IMR-90 (cell line): ENCODE measurements around the gene MRPL3. TPM values are rescaled to one million over a fixed set of nuclear protein-coding genes. Genes with fewer than 3 reads are reported as not detected.

Experiments used
- ATAC-seq: fragments of 200-7000 bp; cut with Tn5 transposase; 2 replicates; pipeline ENCODE4 v1.9.1; 2020; ENCODE audit warnings: low read depth, mild to moderate bottlenecking, moderate library complexity
- BruUV-seq: library from RNA; stranded (reverse); fragments of 400-500 nt; replicated peaks from 2 replicates; lab custom pipeline; 2021; lab: Mats Ljungman, UMichigan
- CTCF ChIA-PET: fragments of 300-600 bp; formaldehyde crosslinking; extraction: SDS; loops from one replicate; lab custom pipeline; 2021; ENCODE audit warnings: antibody characterized with exemption; lab: Yijun Ruan, JAX
- POLR2A ChIA-PET: fragments of 300-600 bp; sonication (Branson Sonifier 250); formaldehyde crosslinking; loops from one replicate; lab custom pipeline; 2022; ENCODE audit warnings: antibody characterized with exemption; ENCODE audit not compliant: unreplicated experiment; lab: Charles Lee
- DNase-seq: peaks from one replicate; pipeline ENCODE4 v3.0.0; 2013
- H2AFZ ChIP-seq: replicated peaks from 2 replicates; pipeline ENCODE3; 2013; ENCODE audit warnings: low read length, mild to moderate bottlenecking; ENCODE audit not compliant: poor library complexity
- H2AK5ac ChIP-seq: 2 replicates; pipeline ENCODE4 v1.6.1; 2013; ENCODE audit warnings: low read depth, low read length, inconsistent platforms
- H2AK9ac ChIP-seq: replicated peaks from 2 replicates; pipeline ENCODE3; 2013; ENCODE audit warnings: mild to moderate bottlenecking, low read depth, low read length, moderate library complexity; ENCODE audit not compliant: poor library complexity
- H2BK120ac ChIP-seq: 2 replicates; pipeline ENCODE4 v1.6.1; 2013; ENCODE audit warnings: low read depth, low read length, inconsistent platforms
- H2BK15ac ChIP-seq: 3 replicates; pipeline ENCODE4 v1.6.1; 2013; ENCODE audit warnings: low read depth, low read length, inconsistent platforms
- H2BK20ac ChIP-seq: 2 replicates; pipeline ENCODE4 v1.6.1; 2013; ENCODE audit warnings: low read depth, mild to moderate bottlenecking, inconsistent platforms, low read length, moderate library complexity
- H2BK5ac ChIP-seq: 2 replicates; pipeline ENCODE4 v1.6.1; 2013; ENCODE audit warnings: mild to moderate bottlenecking, low read depth, low read length, inconsistent platforms; ENCODE audit not compliant: poor library complexity, severe bottlenecking
- H3K14ac ChIP-seq: replicated peaks from 2 replicates; pipeline ENCODE4 v1.6.1; 2013; ENCODE audit warnings: low read depth, low read length, inconsistent platforms
- H3K18ac ChIP-seq: 2 replicates; pipeline ENCODE4 v1.6.1; 2013; ENCODE audit warnings: low read depth, low read length, control low read depth
- H3K23ac ChIP-seq: 2 replicates; pipeline ENCODE4 v1.6.1; 2013; ENCODE audit warnings: low read depth, low read length, inconsistent platforms
- H3K27ac ChIP-seq: 2 replicates; pipeline ENCODE4 v1.5.1; 2013; ENCODE audit warnings: mild to moderate bottlenecking, control low read depth, low read length; ENCODE audit not compliant: insufficient read depth
- H3K27me3 ChIP-seq: 2 replicates; pipeline ENCODE4 v1.6.1; 2013; ENCODE audit warnings: low read length; ENCODE audit not compliant: control insufficient read depth, insufficient read depth
- H3K36me3 ChIP-seq: 2 replicates; pipeline ENCODE4 v1.6.1; 2013; ENCODE audit warnings: low read length, mixed read lengths; ENCODE audit not compliant: control insufficient read depth, insufficient read depth
- H3K4ac ChIP-seq: 2 replicates; pipeline ENCODE4 v1.6.1; 2013; ENCODE audit warnings: low read depth, low read length, inconsistent platforms
- H3K4me1 ChIP-seq: 2 replicates; pipeline ENCODE4 v1.6.1; 2013; ENCODE audit warnings: low read length, mixed read lengths; ENCODE audit not compliant: control insufficient read depth, insufficient read depth
- H3K4me2 ChIP-seq: 2 replicates; pipeline ENCODE4 v1.6.1; 2013; ENCODE audit warnings: low read depth, mild to moderate bottlenecking, control low read depth, low read length, moderate library complexity
- H3K4me3 ChIP-seq: 2 replicates; pipeline ENCODE4 v1.5.1; 2013; ENCODE audit warnings: low read depth, mild to moderate bottlenecking, control low read depth, low read length, moderate library complexity; ENCODE audit not compliant: insufficient read depth
- H3K56ac ChIP-seq: 2 replicates; pipeline ENCODE4 v1.6.1; 2013; ENCODE audit warnings: low read length, inconsistent platforms; ENCODE audit not compliant: insufficient read depth; ENCODE audit errors: extremely low read depth
- H3K79me1 ChIP-seq, 2 experiments: 2 replicates each; pipeline ENCODE4 v1.6.1; 2013; ENCODE audit warnings: low read length in 2 of 2, inconsistent platforms in 1 of 2, low read depth in 1 of 2
- H3K9ac ChIP-seq: 2 replicates; pipeline ENCODE4 v1.6.1; 2013; ENCODE audit warnings: low read depth, low read length, control low read depth
- H3K9me1 ChIP-seq: 2 replicates; pipeline ENCODE4 v1.6.1; 2013; ENCODE audit warnings: low read length, inconsistent platforms; ENCODE audit not compliant: insufficient read depth
- H3K9me3 ChIP-seq: 2 replicates; pipeline ENCODE4 v1.6.1; 2013; ENCODE audit warnings: low read length; ENCODE audit not compliant: control insufficient read depth, insufficient read depth
- H4K20me1 ChIP-seq: 2 replicates; pipeline ENCODE4 v1.6.1; 2013; ENCODE audit warnings: low read length, inconsistent platforms; ENCODE audit not compliant: insufficient read depth
- H4K5ac ChIP-seq: 2 replicates; pipeline ENCODE4 v1.6.1; 2013; ENCODE audit warnings: mild to moderate bottlenecking, low read depth, low read length, control low read depth
- H4K8ac ChIP-seq, 2 experiments: 2 replicates each; pipeline ENCODE4 v1.6.1; 2013; ENCODE audit warnings: low read depth in 2 of 2, low read length in 2 of 2, control low read depth in 1 of 2, inconsistent platforms in 1 of 2
- H4K91ac ChIP-seq: 2 replicates; pipeline ENCODE4 v1.6.1; 2013; ENCODE audit warnings: low read depth, low read length, inconsistent platforms; ENCODE audit not compliant: insufficient read depth
- BHLHE40 ChIP-seq: fragments of 150-350 bp; IDR thresholded peaks from 2 replicates; pipeline ENCODE4 v1.6.1; 2016; ENCODE audit warnings: mild to moderate bottlenecking, low read depth, low read length
- CEBPB ChIP-seq: IDR thresholded peaks from 2 replicates; pipeline ENCODE4 v1.6.1; 2012; ENCODE audit warnings: low read depth, low read length, improper control_type of control experiment
- CHD1 ChIP-seq: IDR thresholded peaks from 2 replicates; pipeline ENCODE4 v1.6.1; 2012; ENCODE audit warnings: low read depth, low read length, improper control_type of control experiment
- ELK1 ChIP-seq: fragments of 150-350 bp; IDR thresholded peaks from 2 replicates; pipeline ENCODE4 v1.6.1; 2016; ENCODE audit warnings: low read depth, mild to moderate bottlenecking, low read length, moderate library complexity, borderline replicate concordance
- MXI1 ChIP-seq: IDR thresholded peaks from 2 replicates; pipeline ENCODE4 v1.6.1; 2012; ENCODE audit warnings: low read depth, mild to moderate bottlenecking, low read length, moderate library complexity, borderline replicate concordance
- POLR2A ChIP-seq: IDR thresholded peaks from 2 replicates; pipeline ENCODE4 v1.6.1; 2012; ENCODE audit warnings: mild to moderate bottlenecking, low read depth, low read length
- RCOR1 ChIP-seq: IDR thresholded peaks from 2 replicates; pipeline ENCODE4 v1.6.1; 2012; ENCODE audit warnings: mild to moderate bottlenecking, low read length, improper control_type of control experiment; ENCODE audit not compliant: insufficient replicate concordance
- SMC3 ChIP-seq: fragments of 150-350 bp; IDR thresholded peaks from 2 replicates; pipeline ENCODE4 v1.6.1; 2016; ENCODE audit warnings: low read depth, mild to moderate bottlenecking, antibody characterized with exemption, low read length, moderate library complexity
- WGBS, 2 experiments: methylation state at CpG; one replicate each; pipeline versions ENCODE4 v1.1.5 to v1.1.7; 2013; ENCODE audit warnings: missing lambda C conversion rate in 2 of 2; ENCODE audit not compliant: insufficient read length in 1 of 2; ENCODE audit errors: extremely low coverage in 2 of 2; 5-methylcytosine and 5-hydroxymethylcytosine counted together
- dilution Hi-C: fragments of 300-500 bp; cut with HindIII; formaldehyde crosslinking; loops from one replicate; pipeline ENCODE4 v1.14.3; 2018; ENCODE audit warnings: low sequenced_read_pairs; ENCODE audit not compliant: unreplicated experiment
- in situ Hi-C: fragments of 300-500 bp; cut with MboI; formaldehyde crosslinking; loops from 3 replicates; pipeline ENCODE4 v1.14.3; 2019; ENCODE audit warnings: low sequenced_read_pairs, inconsistent platforms, mixed read lengths
- intact Hi-C: fragments of 100-400 bp; cut with micrococcal nuclease; formaldehyde crosslinking; loops from 2 replicates; pipeline ENCODE4 v1.10.0; 2022
- polyA plus RNA-seq, 3 experiments: library from polyadenylated mRNA; depleted of rRNA; stranded (reverse); fragments of >200 nt; gene quantifications; 2 replicates each; pipeline ENCODE4 v1.2.3, GENCODE V29; 2012; ENCODE audit warnings: low replicate concordance in 1 of 3
- total RNA-seq: library from RNA; depleted of rRNA; stranded (reverse); fragments of >200 nt; gene quantifications from 2 replicates; pipeline ENCODE4 v1.2.3, GENCODE V29; 2012

The MRPL3 gene
- total and polyA plus RNA-seq, 2 of the 4 experiments (the other 2 are of a cell fraction): 107 to 206 TPM

GRCh38 chr3:131550562-131551465, 48.0 kb upstream of the MRPL3 start:
- Histone ChIP-seq H2BK120ac (no peak overlapping the region), H3K36me3 (no peaks in the 10 kb centered on the region), H3K4me2 (no peak overlapping the region), H3K4me3 (no peak overlapping the region), H3K14ac (no peak overlapping the region), H3K27me3 (no peaks in the 10 kb centered on the region; the same call in 1 of the 2 replicates), H3K23ac (no peak overlapping the region), H4K20me1 (no peaks in the 10 kb centered on the region), H2BK20ac (no peak overlapping the region), H3K4me1 (no peaks in the 10 kb centered on the region), H4K91ac (no peak overlapping the region), H4K8ac (no peak overlapping the region), H3K4ac (no peak overlapping the region), H3K27ac (no peak overlapping the region), H2AFZ (no peak overlapping the region), H3K18ac (no peak overlapping the region), H3K79me1 (no peaks in the 10 kb centered on the region), H2BK5ac (no peak overlapping the region), H3K9ac (no peak overlapping the region), H2AK9ac (no peak overlapping the region), H3K9me1 (no peaks in the 10 kb centered on the region), H3K56ac (no peak overlapping the region), H3K9me3 (no peaks in the 10 kb centered on the region), H4K5ac (no peak overlapping the region), H2AK5ac (no peak overlapping the region), H2BK15ac (no peak overlapping the region)
- ATAC-seq: no peak
- in situ Hi-C loops (no loop called here), intact Hi-C loops (loop anchor here (10.0 kb wide), 1 partner anchor 474 kb away; no protein-coding TSS in a partner anchor), dilution Hi-C loops (no loop called here)
- no CpG with 5 or more reads among the region's 4 CpGs for WGBS, 2 experiments
- ChIA-PET POLR2A (no interaction called here), CTCF (interaction anchor here (1.7 kb wide), 1 partner anchor 9 kb away, joined by 5 read pairs; no protein-coding TSS in a partner anchor)
- TF ChIP-seq CHD1 (no peak), BHLHE40 (no peak), ELK1 (no peak), SMC3 (no peak), RCOR1 (no peak), MXI1 (no peak), CEBPB (no peak), POLR2A (no peak)
- DNase-seq: no peak
- no TSS peak for BruUV-seq
